GM19025 (cell line): Measurements from ENCODE around the gene NKX1-2.

Experiments
- ATAC-seq: cut with Tn5 transposase; IDR thresholded peaks from one replicate; pipeline ENCODE4 v1.9.1; 2021; ENCODE audit warnings: mild to moderate bottlenecking, low read depth, moderate library complexity; ENCODE audit not compliant: unreplicated experiment

NKX1-2 gene

DNA sequence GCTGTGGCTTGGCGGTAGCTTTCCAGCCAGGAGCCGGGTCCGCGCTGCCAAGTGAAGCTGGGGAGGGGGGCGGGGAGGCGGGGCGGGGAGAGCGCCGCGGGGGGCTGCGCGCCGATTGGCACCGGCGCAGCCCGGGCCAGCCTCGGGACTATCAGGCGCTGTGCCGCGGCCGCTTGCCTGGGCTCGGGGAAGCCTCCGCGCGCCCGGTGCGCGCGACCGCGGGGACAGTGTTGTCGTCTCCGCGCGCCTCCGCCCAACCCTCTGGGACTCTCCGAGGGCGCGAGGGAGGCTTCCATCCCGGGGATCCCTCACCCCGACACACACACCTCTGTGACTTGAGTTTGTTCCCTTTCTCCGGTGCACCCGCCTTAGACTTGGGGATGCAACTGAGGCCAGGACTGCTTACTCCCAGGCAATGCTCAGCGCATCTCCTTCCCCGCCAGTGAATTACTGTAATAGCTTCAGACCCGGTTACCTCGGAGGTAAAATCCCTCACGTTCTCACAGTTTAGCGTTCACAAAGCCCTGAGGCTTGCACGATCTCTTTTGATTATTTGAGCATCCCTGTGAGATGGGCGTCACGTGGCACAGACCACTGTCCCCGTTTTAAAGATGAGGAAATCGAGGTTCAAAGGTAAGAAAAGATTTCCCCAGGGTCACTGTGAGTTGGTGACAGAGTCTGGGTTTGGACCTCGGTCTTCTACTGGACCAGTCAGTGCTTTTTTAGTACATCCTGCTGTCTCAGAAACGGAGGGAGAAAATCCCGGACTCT, at the start of gene NKX1-2:
TSS of gene NKX1-2 (minus strand) at position 24 of the 771 bp plus-strand sequence. CDS start 92 bp downstream, outside the sequence.
- no peak for ATAC-seq

DNA sequence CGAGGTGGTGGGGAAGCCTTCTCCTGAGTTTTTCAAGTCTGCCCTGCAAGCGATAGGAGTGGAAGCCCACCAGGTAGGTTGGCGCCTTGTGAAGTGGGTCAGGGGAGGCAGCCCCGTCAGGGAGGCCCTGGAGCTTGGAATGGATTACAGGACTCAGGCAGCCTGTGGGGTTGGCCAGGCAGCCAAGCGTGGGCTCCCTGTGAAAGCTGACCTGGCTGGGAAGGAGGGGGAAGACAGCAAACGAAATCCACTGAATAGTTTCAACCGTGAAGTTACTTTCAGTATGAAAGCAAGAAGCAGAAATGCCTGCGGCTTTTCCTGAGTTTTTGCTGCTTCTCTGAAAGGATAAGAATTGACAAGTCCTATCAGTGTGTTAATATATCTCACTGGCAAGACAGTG, 48.2 kb upstream of the NKX1-2 start:
- ATAC-seq: no peak

DNA sequence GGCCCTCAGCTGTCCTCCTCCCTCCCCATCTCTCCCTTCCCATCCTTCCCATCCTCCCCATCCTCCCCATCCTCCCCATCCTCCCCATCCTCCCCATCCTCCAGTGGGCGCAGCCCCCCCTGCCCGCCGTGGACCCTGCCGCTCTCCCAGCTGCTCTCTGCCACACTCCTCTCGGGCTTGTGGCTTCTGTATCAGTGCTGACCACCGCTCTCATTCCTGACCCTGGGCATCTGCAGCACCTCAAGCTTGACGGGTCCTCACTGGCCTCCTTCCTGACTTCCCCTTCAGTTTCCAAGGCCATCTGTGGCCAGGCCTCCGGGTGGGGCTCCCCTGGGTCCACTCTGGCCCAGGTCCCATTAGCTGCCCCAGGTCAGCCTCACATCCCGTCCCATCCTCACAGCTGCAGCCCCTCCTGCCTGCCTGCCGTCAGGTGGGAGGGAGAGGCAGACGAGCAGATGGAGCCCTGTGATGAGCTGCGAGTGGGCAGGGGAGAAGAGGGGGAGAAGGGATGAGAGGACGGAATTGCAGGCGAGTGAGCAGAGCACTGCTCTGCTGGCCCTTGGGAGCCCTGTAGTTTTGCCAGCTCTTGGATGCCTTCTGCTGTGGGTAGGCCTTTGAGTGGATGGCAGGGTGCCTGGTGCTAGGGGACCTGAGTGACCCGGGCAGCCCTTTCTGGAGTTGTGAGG, 47.5 kb upstream of the NKX1-2 start:
- no peak for ATAC-seq

DNA sequence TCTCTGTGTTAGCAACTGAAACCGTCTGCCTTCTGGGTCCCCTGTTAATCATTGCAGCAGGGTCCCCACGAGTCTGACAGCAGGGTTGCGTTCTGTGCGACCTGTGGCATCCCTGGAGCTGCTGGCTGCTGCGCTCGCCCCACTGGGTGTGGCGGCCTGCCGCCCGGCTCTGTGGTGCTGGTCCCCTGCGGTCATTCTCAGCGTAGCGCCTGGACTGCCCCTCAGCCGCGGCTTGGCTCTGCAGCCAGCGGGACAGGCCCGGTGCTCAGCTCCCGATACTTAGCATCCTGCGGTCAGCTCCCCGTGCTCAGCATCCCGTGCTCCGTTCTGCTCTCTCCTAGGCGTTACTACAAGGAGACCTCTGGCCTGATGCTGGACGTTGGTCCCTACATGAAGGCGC, 46.8 kb upstream of the NKX1-2 start:
- ATAC-seq: no peak

DNA sequence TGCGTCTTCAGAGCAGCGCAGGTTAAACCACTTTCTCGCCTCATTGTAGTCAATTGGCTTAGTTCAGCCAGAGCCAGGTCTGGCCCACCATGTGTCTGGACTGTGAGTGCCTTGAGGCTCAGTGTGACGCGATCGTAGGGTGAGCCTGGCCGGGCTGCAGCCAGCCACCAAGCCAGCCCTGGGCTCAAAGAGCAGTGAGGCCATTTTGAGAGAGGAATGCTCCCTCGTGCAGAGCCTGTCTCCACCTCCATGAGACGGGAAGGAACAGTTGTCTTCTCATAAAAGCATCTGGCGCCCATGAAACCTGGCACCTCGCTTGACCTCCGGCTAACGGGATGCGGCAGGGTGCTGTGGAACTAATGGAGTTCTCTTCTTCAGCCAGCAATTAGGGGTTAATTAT, 46.3 kb upstream of the NKX1-2 start:
- ATAC-seq: no peak

DNA sequence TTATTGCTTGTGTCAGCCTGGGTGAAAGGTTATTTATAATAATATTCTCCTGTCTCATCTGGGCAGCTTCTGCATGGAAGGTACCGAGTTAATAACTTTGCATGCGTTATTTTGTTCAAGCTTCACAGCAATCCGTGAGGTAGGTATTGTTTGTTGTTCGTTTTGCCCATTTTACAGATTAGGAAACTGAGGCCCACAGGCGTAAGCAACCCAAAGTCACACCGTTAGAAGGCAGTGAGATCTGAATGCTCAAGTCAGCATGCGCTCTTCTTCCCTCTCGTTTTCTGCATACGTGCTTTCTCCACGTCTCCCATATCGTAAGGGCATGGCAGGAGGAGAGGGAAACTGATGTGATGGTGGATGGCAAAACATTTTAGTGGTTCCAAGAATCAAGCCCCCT, 45.9 kb upstream of the NKX1-2 start:
- ATAC-seq: no peak

DNA sequence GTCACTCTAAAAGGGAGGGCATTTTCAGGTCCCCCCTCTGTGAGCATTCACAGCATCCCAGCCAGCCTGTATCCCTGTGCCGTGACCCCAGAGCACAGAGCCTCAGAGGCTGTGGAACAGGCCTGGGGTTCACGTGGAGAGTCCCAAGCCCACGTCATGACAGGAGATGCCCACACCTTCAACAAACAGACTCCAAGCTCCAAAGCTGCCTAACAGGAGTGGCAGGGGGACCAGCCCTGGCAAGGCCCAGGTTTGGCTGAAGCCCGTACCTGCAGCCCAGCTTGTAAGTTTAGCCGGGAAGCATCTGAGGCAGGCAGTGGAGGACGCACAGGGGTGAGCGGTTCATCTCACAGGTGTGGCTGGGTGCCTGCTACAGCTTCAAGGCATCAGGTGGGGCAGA, 45.3 kb upstream of the NKX1-2 start:
- no peak for ATAC-seq

DNA sequence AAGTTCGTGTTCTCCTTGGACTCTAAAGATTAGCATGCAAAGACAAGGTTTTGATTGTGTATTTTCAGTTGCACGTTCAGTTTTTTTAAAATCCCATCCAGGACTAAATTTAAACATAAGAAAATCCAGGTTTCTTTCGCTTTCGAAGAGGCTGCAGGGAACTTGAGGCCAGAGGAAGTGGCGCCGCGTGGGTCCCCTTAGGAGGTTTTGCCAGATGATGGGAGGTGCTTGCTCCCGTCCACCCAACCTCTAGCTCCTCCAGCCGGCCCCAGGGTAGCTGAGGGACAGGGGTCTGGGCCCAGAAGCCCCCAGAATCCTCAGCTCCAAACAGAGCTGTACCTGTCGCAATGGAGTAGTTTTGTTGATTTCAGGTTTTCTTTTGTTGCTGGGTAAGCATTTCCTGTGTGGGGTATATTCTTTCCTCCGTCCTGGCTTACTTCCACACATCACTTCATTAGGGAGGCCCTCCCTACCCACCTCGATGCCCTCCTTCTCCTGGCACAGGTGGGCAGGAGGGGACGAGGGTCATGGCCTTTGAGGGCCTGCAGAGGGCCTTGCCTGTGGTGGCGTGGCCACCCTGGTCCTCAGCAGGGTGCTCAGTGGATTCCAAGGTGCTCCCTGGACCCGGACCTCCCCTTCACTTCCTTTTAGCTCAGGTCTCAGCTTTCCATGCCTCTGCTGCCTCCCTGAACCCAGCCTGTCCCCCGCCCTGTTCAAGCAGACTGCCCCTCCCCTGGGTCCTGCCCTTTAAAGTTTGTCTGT, 44.4 kb upstream of the NKX1-2 start:
- ATAC-seq: no peak

DNA sequence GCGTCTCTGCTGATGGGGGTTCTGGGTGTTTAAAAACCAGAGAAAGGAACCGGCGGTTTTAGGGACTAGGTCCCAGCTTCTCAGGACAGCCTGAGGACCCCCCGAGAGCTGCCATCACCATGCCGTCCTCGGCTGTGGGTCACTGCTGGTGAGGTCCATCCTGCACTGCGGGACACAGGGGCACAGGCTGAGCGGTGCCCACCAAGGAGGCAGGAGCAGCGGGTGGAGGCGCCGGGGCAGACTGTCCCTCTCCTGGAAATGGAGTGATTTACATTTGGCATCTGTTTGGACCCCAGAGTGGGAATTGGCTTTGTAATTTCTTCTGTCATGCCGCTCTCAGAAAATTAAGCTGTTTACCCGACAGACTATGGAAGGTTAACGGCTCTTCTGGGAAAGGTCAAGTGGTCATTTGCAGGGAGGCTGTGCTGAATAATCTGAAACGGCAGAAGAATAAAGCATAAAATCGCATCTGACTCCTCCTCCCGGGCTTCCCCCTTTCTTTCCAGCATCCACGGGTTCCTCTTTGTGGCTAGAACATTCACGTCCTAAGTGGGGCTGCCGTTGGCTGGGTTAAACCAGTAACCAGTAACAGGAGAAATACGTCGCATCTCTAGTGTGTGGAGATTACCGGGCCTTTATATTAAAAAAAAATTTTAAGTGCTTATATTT, 43.5 kb upstream of the NKX1-2 start:
- no peak for ATAC-seq

DNA sequence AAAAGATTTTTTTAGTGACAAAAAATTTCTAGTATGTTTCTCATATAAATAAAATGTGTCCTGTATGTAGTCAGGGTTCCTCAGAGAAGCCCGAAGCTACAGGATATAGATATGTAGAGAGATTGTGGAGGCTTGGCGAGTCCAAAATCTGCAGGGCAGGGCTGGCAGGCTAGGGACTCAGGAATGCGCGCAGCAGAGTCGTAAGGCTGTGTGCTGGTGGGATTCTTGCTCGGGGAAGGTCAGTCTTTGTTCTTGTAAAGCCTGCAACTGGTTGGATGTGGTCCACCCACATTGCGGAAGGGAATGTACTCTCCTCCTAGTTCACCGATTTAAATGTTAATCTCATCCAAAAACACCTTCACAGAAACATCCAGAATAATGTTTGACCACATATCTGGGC, 42.4 kb upstream of the NKX1-2 start:
- ATAC-seq: no peak

DNA sequence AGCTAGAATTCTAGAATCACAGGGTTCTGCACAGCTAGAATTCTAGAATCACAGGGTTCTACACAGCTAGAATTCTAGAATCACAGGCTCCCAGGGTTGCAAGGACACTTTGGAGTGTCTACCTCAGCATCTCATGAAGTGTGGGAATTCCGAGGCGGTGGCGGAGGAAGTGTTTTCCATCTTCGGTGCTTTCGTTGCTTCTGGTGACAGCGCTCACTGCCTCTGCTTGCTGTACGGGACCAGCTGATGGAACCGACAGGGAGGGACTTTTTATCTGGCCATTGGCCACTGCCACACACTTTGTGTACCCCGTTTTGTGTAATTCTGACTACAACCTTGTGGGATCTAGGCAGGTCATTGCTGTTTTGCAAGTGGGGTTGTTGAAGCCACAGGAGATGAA, 41.3 kb upstream of the NKX1-2 start:
- ATAC-seq: no peak

DNA sequence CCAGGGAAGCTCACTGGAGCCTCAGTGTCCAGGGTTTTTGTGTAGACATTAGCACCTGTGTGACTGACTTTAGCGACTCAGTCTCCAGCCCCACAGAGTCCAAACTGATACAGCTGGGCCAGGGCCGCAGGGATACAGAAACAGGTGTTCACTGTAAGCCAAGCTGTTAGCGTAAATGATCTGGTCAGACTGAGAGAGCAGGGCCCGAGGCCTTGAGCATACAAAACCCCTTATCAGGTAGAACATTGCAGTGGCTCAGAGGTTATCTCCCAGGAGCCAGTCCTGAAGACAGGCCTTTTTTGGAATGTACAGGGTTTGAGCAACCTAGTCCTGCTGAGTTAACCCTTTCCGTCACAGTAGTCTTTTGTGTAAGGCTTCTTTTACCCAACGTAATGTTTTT, 36.8 kb upstream of the NKX1-2 start:
- no peak for ATAC-seq

DNA sequence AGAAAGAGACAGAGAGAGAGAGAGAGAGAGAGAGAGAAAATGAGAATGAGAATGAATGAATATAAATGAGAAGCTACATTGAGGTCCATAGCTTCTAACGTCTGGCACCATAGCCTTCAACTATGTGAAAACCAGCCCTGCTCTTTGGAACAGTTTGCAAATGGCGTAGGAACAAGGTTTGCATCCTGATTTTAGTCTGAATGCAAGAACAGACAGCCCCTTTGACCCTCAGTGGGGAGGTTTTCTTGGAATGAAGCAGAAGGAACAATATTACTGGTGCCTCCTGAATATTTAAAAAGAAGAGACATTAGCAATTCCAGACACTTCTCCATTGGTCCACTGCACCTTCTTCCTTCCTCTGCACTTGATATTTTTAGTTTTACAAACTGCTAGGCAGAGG, 34.8 kb upstream of the NKX1-2 start:
- ATAC-seq: no peak

DNA sequence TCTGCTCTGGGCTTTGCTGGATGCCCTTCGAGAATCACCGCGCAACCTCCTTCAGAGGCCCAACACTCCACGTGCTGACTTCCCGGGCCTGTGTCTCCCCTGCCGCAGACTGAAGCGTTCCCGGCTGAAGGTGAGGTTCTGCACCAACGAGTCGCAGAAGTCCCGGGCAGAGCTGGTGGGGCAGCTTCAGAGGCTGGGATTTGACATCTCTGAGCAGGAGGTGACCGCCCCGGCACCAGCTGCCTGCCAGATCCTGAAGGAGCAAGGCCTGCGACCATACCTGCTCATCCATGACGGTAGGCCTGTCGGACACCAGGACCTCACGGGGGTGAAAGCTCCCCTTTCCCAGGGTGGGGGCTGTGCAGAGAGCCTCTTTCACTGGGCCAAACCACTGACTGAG, 34.2 kb upstream of the NKX1-2 start:
- ATAC-seq: no peak

DNA sequence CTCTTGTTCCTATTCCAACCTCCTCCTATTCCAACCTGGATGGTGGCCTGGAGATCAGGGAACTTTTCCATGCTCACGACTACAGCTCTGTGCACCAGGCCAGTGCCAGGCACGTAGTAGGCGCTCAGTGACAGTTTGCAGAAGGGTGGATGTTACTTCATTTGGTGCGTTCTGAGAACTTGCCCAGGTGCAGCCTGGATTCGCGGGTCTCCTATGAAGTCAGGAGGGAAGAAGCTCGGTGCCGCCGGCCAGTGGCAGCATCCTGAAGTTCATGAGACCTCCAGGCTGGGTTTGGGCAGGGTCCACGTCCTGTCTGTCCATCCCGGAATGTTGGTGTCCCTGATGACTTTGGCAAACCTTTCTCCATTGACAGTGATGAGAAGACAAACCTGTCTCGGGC, 33.0 kb upstream of the NKX1-2 start:
- ATAC-seq: no peak

DNA sequence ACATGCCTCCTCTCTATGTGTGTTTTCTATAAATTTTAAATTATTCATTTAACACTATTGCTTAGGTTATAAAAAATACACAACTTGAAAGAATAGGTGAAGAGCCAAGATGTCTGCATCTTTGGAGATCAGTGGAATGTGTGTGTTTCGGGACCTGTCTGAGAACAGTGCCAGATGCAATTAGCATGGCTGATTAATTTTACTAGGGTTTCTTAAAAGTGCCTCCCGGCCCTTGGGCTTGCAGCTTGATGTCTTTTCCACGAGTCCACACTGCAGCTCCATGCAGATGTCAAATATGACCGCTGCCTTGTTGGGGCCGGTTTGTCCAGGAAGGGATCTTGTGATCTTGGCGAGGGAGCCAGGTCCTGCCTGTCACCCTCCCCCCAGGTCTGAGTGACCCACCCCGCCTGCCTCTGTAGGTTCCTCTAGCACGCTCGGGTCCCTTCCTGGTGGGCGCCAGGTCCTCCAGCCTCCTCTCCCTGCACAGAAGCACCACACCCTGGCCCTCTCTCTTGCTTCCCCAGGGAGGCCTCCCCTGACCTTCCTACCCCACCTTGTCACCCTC, 32.5 kb upstream of the NKX1-2 start:
- no peak for ATAC-seq

DNA sequence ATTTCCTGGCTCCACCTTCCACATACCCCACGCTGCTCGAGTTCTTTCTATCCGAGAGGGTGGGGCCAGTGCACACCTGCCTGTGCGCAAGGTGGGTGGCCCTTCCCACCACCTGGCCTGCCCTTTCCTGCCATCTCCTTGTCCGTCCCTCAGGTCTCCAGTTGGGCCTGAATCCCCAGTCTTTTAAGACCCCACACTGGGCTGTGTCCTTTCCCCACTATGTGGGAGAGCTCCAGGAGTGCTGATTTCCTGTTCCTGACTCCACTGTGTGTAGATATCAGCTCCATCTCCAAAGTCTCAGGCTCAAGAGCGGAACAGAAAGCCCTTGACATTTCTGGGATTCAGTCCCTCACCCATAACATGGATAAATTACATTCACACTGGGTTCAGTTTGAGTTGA, 31.9 kb upstream of the NKX1-2 start:
- no peak for ATAC-seq

DNA sequence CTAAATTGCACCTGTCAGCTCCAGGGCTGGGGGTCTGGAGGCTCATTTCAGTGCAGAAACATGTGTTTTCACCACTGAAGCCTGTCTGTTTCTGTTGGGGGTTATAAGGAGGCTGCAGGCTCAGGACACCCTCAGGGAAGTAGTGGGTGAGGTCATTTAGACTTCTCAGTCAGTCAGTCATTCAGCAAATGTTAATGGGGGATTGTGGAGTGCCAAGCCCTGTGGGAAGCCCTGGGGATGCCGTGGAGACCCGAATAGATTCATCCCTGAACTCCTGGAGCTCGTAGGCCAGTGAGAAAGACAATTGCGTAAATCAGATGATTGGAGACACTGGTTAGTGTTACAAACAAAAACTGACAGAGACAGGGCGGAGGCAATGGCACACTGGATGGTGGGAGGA, 31.0 kb upstream of the NKX1-2 start:
- ATAC-seq: no peak

DNA sequence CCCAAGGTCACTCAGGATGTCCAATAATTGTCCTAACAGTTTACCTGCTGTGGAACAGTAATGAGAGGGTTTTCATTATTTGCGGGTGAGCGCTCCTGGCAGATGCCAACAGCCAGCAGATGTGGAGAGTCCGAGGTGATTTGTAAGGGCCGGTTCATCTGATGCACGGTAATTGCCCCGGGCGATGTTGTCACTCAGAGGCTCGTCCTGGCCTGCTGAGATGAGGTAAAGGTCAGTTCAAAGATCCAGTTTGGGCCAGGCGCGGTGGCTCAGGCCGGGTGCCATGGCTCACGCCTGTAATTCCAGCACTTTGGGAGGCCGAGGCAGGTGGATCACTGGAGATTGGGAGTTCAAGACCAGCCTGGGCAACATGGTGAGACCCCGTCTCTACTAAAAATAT, 28.7 kb upstream of the NKX1-2 start:
- ATAC-seq: no peak

DNA sequence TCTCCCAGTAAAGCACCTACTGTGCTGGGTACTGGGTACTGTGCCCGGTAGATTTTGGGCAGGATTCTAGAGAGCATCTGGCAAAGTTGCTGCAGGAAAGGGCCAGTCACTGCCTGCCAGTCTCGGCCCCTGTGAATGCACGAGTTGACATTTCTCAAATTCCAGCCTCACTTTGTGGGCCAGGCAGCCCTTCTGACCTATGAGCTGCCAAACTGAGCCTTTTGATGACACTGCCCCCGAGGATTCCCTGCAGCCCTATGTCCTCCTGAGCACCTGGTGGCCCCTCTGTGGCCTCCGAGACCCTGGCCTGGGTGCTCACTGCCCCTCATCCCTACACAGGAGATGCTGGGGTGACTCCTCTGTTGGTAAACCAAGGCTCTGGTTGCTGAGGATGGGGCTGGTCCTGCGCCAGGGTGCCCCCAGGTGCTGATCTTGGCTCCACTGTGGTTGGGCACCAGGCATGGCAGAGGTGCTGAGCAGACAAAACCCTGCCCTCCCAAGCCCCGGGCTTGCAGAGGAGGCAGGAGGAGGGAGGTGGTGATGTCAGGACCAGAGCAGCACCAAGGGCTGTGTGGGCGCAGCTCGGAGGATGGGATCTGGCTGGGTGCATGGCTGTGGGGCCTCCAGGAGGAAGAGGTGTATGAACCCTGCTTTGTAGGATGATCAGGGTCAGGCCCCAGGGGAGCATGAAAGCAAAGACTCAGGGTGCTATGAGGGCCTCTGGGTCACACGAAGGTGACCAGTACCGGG, 28.0 kb upstream of the NKX1-2 start:
- ATAC-seq: no peak
